HCT116 (cell line): ENCODE data around the gene ERGIC1. TPM values are rescaled to one million over a fixed set of nuclear protein-coding genes. Genes with fewer than 3 reads are reported as not detected.
A peak's percentile ranks its signal among the peaks of the same experiment; 100 is the strongest.

Experiments
- ATAC-seq: fragments of 200-7000 bp; cut with Tn5 transposase; 2 replicates; pipeline ENCODE4 v1.9.1; 2020; ENCODE audit warnings: mild to moderate bottlenecking, moderate library complexity
- BruUV-seq: library from RNA; stranded (reverse); fragments of 400-500 nt; replicated peaks from 2 replicates; lab custom pipeline; 2021; lab: Mats Ljungman, UMichigan
- CTCF ChIA-PET: fragments of 300-600 bp; sonication (Branson Sonifier 250); formaldehyde crosslinking; loops from one replicate; lab custom pipeline; 2021; ENCODE audit warnings: antibody characterized with exemption; lab: Charles Lee
- POLR2A ChIA-PET: fragments of 300-600, 350-600 bp; sonication (Branson Sonifier 250); formaldehyde crosslinking; loops from one replicate; lab custom pipeline; 2021; ENCODE audit warnings: antibody characterized with exemption; lab: Charles Lee
- RAD21 ChIA-PET, 2 experiments: fragments of 300-600 bp; sonication (Branson Sonifier 250); formaldehyde crosslinking; loops; one replicate each; lab custom pipeline; 2023; ENCODE audit warnings: low total read pairs in 2 of 2; ENCODE audit not compliant: uncharacterized antibody in 2 of 2, unreplicated experiment in 2 of 2, low non-redundant PET in 1 of 2; lab: Charles Lee
- DNase-seq: peaks from one replicate; pipeline ENCODE4 v3.0.0-alpha.2; 2010; ENCODE audit warnings: low read depth, low spot score
- H2AFZ ChIP-seq: fragments of 200-600 bp; shearing (Covaris generic), sonication (generic); 2 replicates; pipeline ENCODE4 v1.6.1; 2017; ENCODE audit warnings: low read depth, mixed run types, mixed read lengths, antibody characterized with exemption, low read length; ENCODE audit not compliant: poor library complexity, severe bottlenecking
- H3K27ac ChIP-seq: 2 replicates; pipeline ENCODE4 v1.5.1; 2012; ENCODE audit warnings: low read depth, low read length
- H3K27me3 ChIP-seq: fragments of 200-600 bp; sonication (generic); 2 replicates; pipeline ENCODE4 v1.6.1; 2016; ENCODE audit warnings: mixed run types, low read length, mixed read lengths; ENCODE audit not compliant: insufficient read depth
- H3K36me3 ChIP-seq, 2 experiments: fragments of 200-500 bp in 1 of 2; fragments of 200-600 bp in 1 of 2; sonication (Bioruptor generic) in 1 of 2; sonication (generic) in 1 of 2; 2 replicates each; pipeline versions ENCODE4 v1.5.1 to v1.6.1; 2014 to 2016; ENCODE audit warnings: low read length in 2 of 2, inconsistent platforms in 1 of 2, mixed read lengths in 1 of 2, mixed run types in 1 of 2; ENCODE audit not compliant: insufficient read depth in 2 of 2, control insufficient read depth in 1 of 2
- H3K4me1 ChIP-seq, 2 experiments: fragments of 200-600 bp in 1 of 2; sonication (generic) in 1 of 2; 2 replicates each; pipeline versions ENCODE4 v1.5.1 to v1.6.1; 2012 to 2017; ENCODE audit warnings: low read length in 2 of 2, inconsistent platforms in 1 of 2, mild to moderate bottlenecking in 1 of 2, mixed read lengths in 1 of 2, mixed run types in 1 of 2, moderate library complexity in 1 of 2; ENCODE audit not compliant: insufficient read depth in 2 of 2, control insufficient read depth in 1 of 2
- H3K4me2 ChIP-seq: fragments of 200-600 bp; sonication (generic); 2 replicates; pipeline ENCODE4 v1.6.1; 2017; ENCODE audit warnings: mixed run types, low read length, mixed read lengths
- H3K4me3 ChIP-seq, 2 experiments: fragments of 200-600 bp in 1 of 2; sonication (generic) in 1 of 2; replicated peaks in 1 of 2; 2 replicates each; pipeline ENCODE4 v1.5.1; 2011 to 2016; ENCODE audit warnings: low read length in 2 of 2, control low read depth in 1 of 2, low read depth in 1 of 2, mild to moderate bottlenecking in 1 of 2, mixed read lengths in 1 of 2, mixed run types in 1 of 2
- H3K79me2 ChIP-seq: fragments of 200-600 bp; sonication (generic); 2 replicates; pipeline ENCODE4 v1.6.1; 2017; ENCODE audit warnings: mild to moderate bottlenecking, mixed run types, low read length, moderate library complexity, mixed read lengths; ENCODE audit not compliant: insufficient read depth
- H3K9ac ChIP-seq: fragments of 200-600 bp; sonication (generic); 2 replicates; pipeline ENCODE4 v1.6.1; 2016; ENCODE audit warnings: low read length, mixed read lengths
- H3K9me2 ChIP-seq: fragments of 200-600 bp; sonication (generic), shearing (Covaris generic); 2 replicates; pipeline ENCODE4 v1.6.1; 2017; ENCODE audit warnings: mixed run types, mild to moderate bottlenecking, moderate library complexity; ENCODE audit not compliant: insufficient read depth
- H3K9me3 ChIP-seq, 2 experiments: fragments of 200-500 bp in 1 of 2; fragments of 200-600 bp in 1 of 2; sonication (Bioruptor generic) in 1 of 2; sonication (generic) in 1 of 2; 2 replicates each; pipeline ENCODE4 v1.6.1; 2014 to 2017; ENCODE audit warnings: low read length in 2 of 2, mixed read lengths in 2 of 2, inconsistent platforms in 1 of 2, low read depth in 1 of 2, mild to moderate bottlenecking in 1 of 2, mixed run types in 1 of 2, moderate library complexity in 1 of 2; ENCODE audit not compliant: control insufficient read depth in 1 of 2, insufficient read depth in 1 of 2
- H4K20me1 ChIP-seq: fragments of 200-600 bp; sonication (generic), shearing (Covaris generic); 2 replicates; pipeline ENCODE4 v1.6.1; 2017; ENCODE audit warnings: mixed run types, mild to moderate bottlenecking, moderate library complexity; ENCODE audit not compliant: insufficient read depth
- ATF3 ChIP-seq: IDR thresholded peaks from 2 replicates; pipeline ENCODE4 v1.6.1; 2012
- CEBPB ChIP-seq: IDR thresholded peaks from 2 replicates; pipeline ENCODE4 v1.6.1; 2012; ENCODE audit warnings: low read depth
- CTCF ChIP-seq, 3 experiments: fragments of 200-600 bp in 1 of 3; sonication (generic) in 1 of 3; IDR thresholded peaks in 2 of 3; conservative IDR thresholded peaks in 1 of 3; 2 replicates each; pipeline ENCODE4 v1.5.1; 2012 to 2017; ENCODE audit warnings: low read depth in 2 of 3, low read length in 2 of 3, antibody characterized with exemption in 1 of 3, borderline replicate concordance in 1 of 3, control low read depth in 1 of 3, mild to moderate bottlenecking in 1 of 3, mixed read lengths in 1 of 3, mixed run types in 1 of 3, moderate library complexity in 1 of 3; ENCODE audit not compliant: insufficient read depth in 1 of 3
- EGR1 ChIP-seq: IDR thresholded peaks from 2 replicates; pipeline ENCODE4 v1.6.1; 2012; ENCODE audit warnings: low read depth
- EZH2phosphoT487 ChIP-seq: fragments of 200-600 bp; IDR thresholded peaks from 2 replicates; pipeline ENCODE4 v1.6.1; 2018; ENCODE audit warnings: antibody characterized with exemption, borderline replicate concordance
- POLR2A ChIP-seq: IDR thresholded peaks from 2 replicates; pipeline ENCODE4 v1.7.0; 2011; ENCODE audit warnings: borderline replicate concordance; ENCODE audit not compliant: insufficient read depth, insufficient read length; ENCODE audit errors: extremely low read depth
- REST ChIP-seq: IDR thresholded peaks from 2 replicates; pipeline ENCODE4 v1.6.1; 2012; ENCODE audit warnings: low read depth
- SIN3A ChIP-seq: IDR thresholded peaks from 2 replicates; pipeline ENCODE4 v1.6.1; 2012; ENCODE audit warnings: low read depth
- TCF7L2 ChIP-seq: IDR thresholded peaks from 2 replicates; pipeline ENCODE4 v1.7.0; 2011; ENCODE audit warnings: borderline replicate concordance, inconsistent platforms; ENCODE audit not compliant: insufficient read depth, insufficient read length; ENCODE audit errors: extremely low read depth
- ZFX ChIP-seq: fragments of 450-650 bp; IDR thresholded peaks from 2 replicates; pipeline ENCODE4 v1.6.1; 2017
- ZNF274 ChIP-seq: fragments of 200-500 bp; sonication (Bioruptor generic); IDR thresholded peaks from 2 replicates; pipeline ENCODE4 v1.6.1; 2014; ENCODE audit warnings: mild to moderate bottlenecking, low read depth, low read length, inconsistent platforms
- intact Hi-C: fragments of 100-400 bp; cut with micrococcal nuclease; formaldehyde crosslinking; loops from 2 replicates; pipeline ENCODE4 v1.10.0; 2022
- total RNA-seq: library from RNA; stranded (reverse); gene quantifications from one replicate; pipeline ENCODE4 v1.2.1, GENCODE V29; 2021; ENCODE audit not compliant: unreplicated experiment

The ERGIC1 gene
- total RNA-seq, 1 experiment from 2014 or later, result 73.3 TPM

GRCh38 chr5:172952034-172952511 lies 118.0 kb downstream of the ERGIC1 start:
- ChIA-PET POLR2A (interaction anchor here (0.5 kb wide), 1 partner anchor 273 kb away, joined by 5 read pairs; no protein-coding TSS in a partner anchor), CTCF (no interaction called here), RAD21 (no interaction called here)
- DNase-seq, result no peak
- Histone ChIP-seq H3K9ac (no peak overlapping the region), H3K4me1 (peaks cover 3 to 41% of the 10 kb centered on the region in 2 experiments; a peak in 3 of 4 replicates), H3K9me2 (no peaks in the 10 kb centered on the region), H4K20me1 (no peaks in the 10 kb centered on the region), H3K9me3 (no peaks in the 10 kb centered on the region), H2AFZ (no peak overlapping the region), H3K4me3 (no peak overlapping the region), H3K36me3 (no peaks in the 10 kb centered on the region), H3K79me2 (no peaks in the 10 kb centered on the region), H3K27me3 (no peaks in the 10 kb centered on the region), H3K27ac (no peak overlapping the region), H3K4me2 (peak overlapping the region; percentile 2; the same call in 1 of the 2 replicates)
- no peak for TF ChIP-seq TCF7L2
- ATAC-seq, result peak; percentile 24; the same call in 1 of the 2 replicates
- intact Hi-C loops, result no loop called here
- no TSS peak for BruUV-seq

- ATAC-seq (no peak), DNase-seq (no peak)
- Histone ChIP-seq H3K9me3 (no peaks in the 10 kb centered on the region), H3K27ac (no peak overlapping the region), H3K4me3 (no peak overlapping the region), H3K9me2 (no peaks in the 10 kb centered on the region), H3K79me2 (no peaks in the 10 kb centered on the region), H3K9ac (no peak overlapping the region), H3K27me3 (no peaks in the 10 kb centered on the region), H3K4me2 (no peak overlapping the region), H2AFZ (no peak overlapping the region), H4K20me1 (no peaks in the 10 kb centered on the region), H3K4me1 (peaks cover 3 to 54% of the 10 kb centered on the region in 2 experiments; a peak in 3 of 4 replicates), H3K36me3 (no peaks in the 10 kb centered on the region)
- ChIA-PET POLR2A (interaction anchor here (1.2 kb wide), 1 partner anchor 14 kb away, joined by 3 read pairs; no protein-coding TSS in a partner anchor), RAD21 (no interaction called here), CTCF (interaction anchor here (0.7 to 1.9 kb wide), 3 partner anchors 237 to 247 kb away, joined by 3 to 7 read pairs (median 4); no protein-coding TSS in a partner anchor)
- intact Hi-C loops, result no loop called here
- BruUV-seq, result no TSS peak
- TF ChIP-seq REST, result no peak
- no peak for TF ChIP-seq ATF3
- no peak for TF ChIP-seq CTCF (IDR thresholded peaks at IDR 0.05 in 2 of 3, conservative IDR thresholded peaks at IDR 0.05 in 1 of 3; ENCODE audit: borderline replicate concordance in 1 of 3, insufficient read depth in 1 of 3, low read depth in 2 of 3, low read length in 2 of 3)
- TF ChIP-seq EZH2phosphoT487, result no peak
- no peak for TF ChIP-seq EGR1
- TF ChIP-seq ZNF274, result no peak
- no peak for TF ChIP-seq SIN3A
- no peak for TF ChIP-seq CEBPB
- no peak for TF ChIP-seq ZFX
- no peak for TF ChIP-seq TCF7L2
- TF ChIP-seq POLR2A, result no peak
Measured at GRCh38 chr5:172953776-172954675, 120.0 kb downstream of the ERGIC1 start.
